CD8-positive, alpha-beta memory T cell (primary cell): ENCODE measurements around the gene PKIB. TPM values are rescaled to one million over a fixed set of nuclear protein-coding genes. Genes with fewer than 3 reads are reported as not detected.

Source experiments
- CTCF ChIA-PET: fragments of 350-600 bp; sonication (Branson Sonifier 250); formaldehyde crosslinking; loops from one replicate; lab custom pipeline; 2021; ENCODE audit warnings: antibody characterized with exemption; lab: Charles Lee
- POLR2A ChIA-PET: fragments of 350-600 bp; sonication (Branson Sonifier 250); formaldehyde crosslinking; loops from one replicate; lab custom pipeline; 2021; ENCODE audit warnings: antibody characterized with exemption; lab: Charles Lee
- DNase-seq, 5 donors: peaks; one replicate each; pipeline versions ENCODE4 v3.0.0 to v3.0.0-alpha.2; 2020 to 2022; ENCODE audit warnings: mixed read lengths in 1 of 5
- H3K27ac ChIP-seq: one replicate; pipeline ENCODE4 v1.7.0; 2013; ENCODE audit warnings: low read depth, mild to moderate bottlenecking, low read length, moderate library complexity
- H3K27me3 ChIP-seq: 2 replicates; pipeline ENCODE4 v1.7.0; 2013; ENCODE audit warnings: low read length, mild to moderate bottlenecking; ENCODE audit not compliant: insufficient read depth, poor library complexity, severe bottlenecking
- H3K36me3 ChIP-seq: 2 replicates; pipeline ENCODE4 v1.7.0; 2013; ENCODE audit warnings: mild to moderate bottlenecking, low read length, moderate library complexity; ENCODE audit not compliant: insufficient read depth
- H3K4me1 ChIP-seq: 2 replicates; pipeline ENCODE4 v1.7.0; 2013; ENCODE audit warnings: mild to moderate bottlenecking, low read length, moderate library complexity; ENCODE audit not compliant: insufficient read depth
- H3K4me3 ChIP-seq: 2 replicates; pipeline ENCODE4 v1.7.0; 2013; ENCODE audit warnings: mild to moderate bottlenecking, low read length
- H3K9me3 ChIP-seq: 2 replicates; pipeline ENCODE4 v1.7.0; 2013; ENCODE audit warnings: mild to moderate bottlenecking, low read length
- H3K27ac Mint-ChIP-seq, 8 donors: one replicate each; pipeline ENCODE4 v1.8.0; 2020 to 2021; ENCODE audit warnings: mixed read lengths in 8 of 8, mild to moderate bottlenecking in 6 of 8, inconsistent platforms in 3 of 8, moderate library complexity in 3 of 8
- H3K27me3 Mint-ChIP-seq, 2 donors: one replicate each; pipeline ENCODE4 v1.8.0; 2020 to 2021; ENCODE audit warnings: mixed read lengths in 2 of 2, mild to moderate bottlenecking in 1 of 2, moderate library complexity in 1 of 2
- H3K36me3 Mint-ChIP-seq, 3 donors: one replicate each; pipeline ENCODE4 v1.8.0; 2020 to 2021; ENCODE audit warnings: mixed read lengths in 3 of 3, inconsistent platforms in 1 of 3, mild to moderate bottlenecking in 1 of 3
- H3K4me1 Mint-ChIP-seq, 3 donors: one replicate each; pipeline ENCODE4 v1.8.0; 2020 to 2021; ENCODE audit warnings: mixed read lengths in 3 of 3, inconsistent platforms in 1 of 3, mild to moderate bottlenecking in 1 of 3
- H3K4me3 Mint-ChIP-seq, 7 donors: one replicate each; pipeline ENCODE4 v1.8.0; 2020 to 2021; ENCODE audit warnings: mixed read lengths in 7 of 7, mild to moderate bottlenecking in 6 of 7, moderate library complexity in 4 of 7, inconsistent platforms in 2 of 7
- H3K9me3 Mint-ChIP-seq, 5 donors: one replicate each; pipeline ENCODE4 v1.8.0; 2020 to 2022; ENCODE audit warnings: mixed read lengths in 5 of 5, mild to moderate bottlenecking in 3 of 5, moderate library complexity in 2 of 5, inconsistent platforms in 1 of 5
- polyA plus RNA-seq: library from polyadenylated mRNA; unstranded; fragments of 300-500 nt; fragmentation: Illumina TruSeq; gene quantifications from one replicate; pipeline ENCODE4 v1.2.3, GENCODE V29; 2021
- total RNA-seq, 2 experiments: library from RNA; stranded (reverse); gene quantifications; one replicate each; pipeline ENCODE4 v1.2.3, GENCODE V29; 2021

PKIB gene
- total and polyA plus RNA-seq, 3 experiments from 2014 or later = 0.26 to 0.98 TPM; not detected in 1

DNA sequence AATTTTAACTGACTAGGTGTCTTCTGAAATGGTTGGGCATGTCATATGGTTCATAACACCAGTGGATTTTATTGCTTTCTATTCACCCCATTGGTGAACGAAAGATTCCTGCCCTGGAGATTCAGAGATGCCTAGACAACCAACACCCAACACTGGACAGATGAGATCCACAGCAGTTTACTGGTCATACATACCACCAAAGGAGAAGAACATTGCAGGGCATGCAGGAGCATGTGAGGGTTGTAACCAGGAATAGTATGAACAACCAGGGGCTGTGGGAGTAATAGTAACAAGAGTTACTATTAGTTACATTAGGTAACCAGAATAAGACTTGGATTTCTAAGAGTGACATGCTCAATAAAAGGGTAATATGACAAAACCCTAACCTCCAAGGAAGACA is 91.5 kb downstream of the PKIB start:
- H3K4me3 ChIP-seq = no peak overlapping the region
- no peak for DNase-seq
- H3K4me1 ChIP-seq = no peaks in the 10 kb centered on the region
- H3K36me3 ChIP-seq = no peaks in the 10 kb centered on the region
- H3K4me3 Mint-ChIP-seq = no peak overlapping the region
- H3K27me3 ChIP-seq = no peaks in the 10 kb centered on the region
- H3K27me3 Mint-ChIP-seq = peaks cover 2 to 4% of the 10 kb centered on the region in 2 donors
- H3K36me3 Mint-ChIP-seq = no peaks in the 10 kb centered on the region
- H3K9me3 Mint-ChIP-seq = peaks cover 0 to 2% (median 0%) of the 10 kb centered on the region in 5 donors
- ChIA-PET POLR2A (no interaction called here), CTCF (interaction anchor here (0.8 kb wide), 1 partner anchor 11 kb away, joined by 3 read pairs; no protein-coding TSS in a partner anchor)
- no peaks in the 10 kb centered on the region for H3K9me3 ChIP-seq
- H3K27ac ChIP-seq = no peak overlapping the region
- no peak overlapping the region for H3K27ac Mint-ChIP-seq
- no peaks in the 10 kb centered on the region for H3K4me1 Mint-ChIP-seq

DNA sequence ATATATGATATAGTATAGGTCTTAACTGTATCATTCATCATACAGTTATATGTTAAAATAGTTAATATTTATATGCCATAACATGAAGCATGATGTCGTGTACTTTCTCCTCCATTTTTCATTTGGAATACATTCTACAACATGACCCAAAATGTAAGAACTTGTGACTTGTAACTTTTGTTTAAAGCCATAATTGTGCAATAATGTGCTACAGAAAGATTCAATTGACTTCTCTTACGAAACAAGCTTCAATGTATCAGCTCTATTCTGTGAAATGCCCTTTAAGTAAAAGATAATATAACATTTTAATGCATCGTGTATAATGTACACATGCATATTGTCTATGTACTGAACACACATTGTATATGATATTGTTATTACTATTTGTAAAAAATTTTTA is 92.6 kb downstream of the PKIB start:
- no peak for DNase-seq
- Mint-ChIP-seq H3K27me3 (peaks cover under 1 to 2% of the 10 kb centered on the region in 2 donors), H3K9me3 (peaks cover 0 to 2% (median 0%) of the 10 kb centered on the region in 5 donors), H3K27ac (no peak overlapping the region), H3K4me3 (no peak overlapping the region), H3K4me1 (no peaks in the 10 kb centered on the region), H3K36me3 (no peaks in the 10 kb centered on the region)
- ChIA-PET POLR2A (no interaction called here), CTCF (no interaction called here)
- no peaks in the 10 kb centered on the region for H3K36me3 ChIP-seq
- no peaks in the 10 kb centered on the region for H3K4me1 ChIP-seq
- H3K4me3 ChIP-seq = no peak overlapping the region
- H3K27ac ChIP-seq = no peak overlapping the region
- no peaks in the 10 kb centered on the region for H3K9me3 ChIP-seq
- H3K27me3 ChIP-seq = no peaks in the 10 kb centered on the region

DNA sequence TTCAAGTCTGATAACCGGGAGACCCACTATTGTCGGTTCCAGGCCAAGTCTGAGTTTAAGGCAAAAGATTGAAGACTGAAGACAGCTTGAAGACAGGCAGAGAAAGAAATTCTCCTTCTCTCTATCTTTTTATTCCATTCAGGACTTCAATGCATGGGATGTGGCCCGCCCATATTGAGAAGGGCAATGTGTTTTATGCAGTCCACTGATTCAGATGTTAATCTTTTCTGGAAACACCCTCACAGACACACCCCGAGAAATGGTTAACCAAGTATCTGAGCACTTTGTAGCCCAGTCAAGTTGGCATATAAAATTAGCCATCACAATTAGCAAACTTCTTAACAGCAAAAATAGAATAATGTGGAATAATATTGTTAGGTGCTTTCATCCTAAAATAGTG is 93.9 kb downstream of the PKIB start:
- H3K9me3 ChIP-seq = no peaks in the 10 kb centered on the region
- Mint-ChIP-seq H3K9me3 (peaks cover 0 to 2% (median 0%) of the 10 kb centered on the region in 5 donors), H3K36me3 (no peaks in the 10 kb centered on the region), H3K27ac (peak overlapping the region in 1 of 8 donors; percentile 52), H3K4me1 (no peaks in the 10 kb centered on the region), H3K27me3 (peaks cover 2 to 7% of the 10 kb centered on the region in 2 donors), H3K4me3 (no peak overlapping the region)
- H3K4me3 ChIP-seq = no peak overlapping the region
- no peaks in the 10 kb centered on the region for H3K36me3 ChIP-seq
- no peak overlapping the region for H3K27ac ChIP-seq
- no peaks in the 10 kb centered on the region for H3K4me1 ChIP-seq
- POLR2A ChIA-PET = no interaction called here
- CTCF ChIA-PET = no interaction called here
- H3K27me3 ChIP-seq = no peaks in the 10 kb centered on the region
- DNase-seq = no peak

DNA sequence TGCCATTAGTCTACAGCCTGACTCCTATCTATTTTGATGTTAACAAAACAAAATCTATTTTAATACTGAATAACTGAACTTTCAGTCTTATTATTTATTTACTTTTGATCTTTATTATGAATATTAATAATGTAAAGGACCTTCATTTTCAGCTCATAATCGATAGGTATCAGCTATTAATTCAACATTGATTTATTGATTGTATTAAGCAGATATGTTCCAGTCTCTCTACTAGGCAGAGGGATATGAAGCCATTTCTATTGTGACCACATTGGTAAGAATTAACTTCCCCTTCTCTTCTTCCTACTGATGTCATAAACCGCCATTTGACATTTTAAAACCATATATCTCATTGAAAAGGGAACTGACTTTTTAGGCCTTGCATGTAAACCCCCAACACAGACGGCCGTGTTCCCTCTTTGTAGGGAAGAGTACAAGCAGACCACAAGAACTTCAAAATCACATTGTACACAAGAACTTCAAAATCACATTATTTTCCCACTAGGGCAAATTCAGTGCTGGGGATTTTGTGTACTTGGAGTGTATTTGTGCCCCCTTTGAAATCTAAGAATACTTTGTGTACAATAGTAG is 99.8 kb downstream of the PKIB start:
- CTCF ChIA-PET = no interaction called here
- Mint-ChIP-seq H3K4me1 (no peaks in the 10 kb centered on the region), H3K27ac (no peak overlapping the region), H3K9me3 (no peaks in the 10 kb centered on the region), H3K4me3 (no peak overlapping the region), H3K27me3 (peaks cover 0 to 7% of the 10 kb centered on the region in 2 donors), H3K36me3 (no peaks in the 10 kb centered on the region)
- Histone ChIP-seq H3K4me3 (no peak overlapping the region), H3K9me3 (no peaks in the 10 kb centered on the region), H3K27me3 (no peaks in the 10 kb centered on the region), H3K36me3 (no peaks in the 10 kb centered on the region), H3K27ac (no peak overlapping the region), H3K4me1 (no peaks in the 10 kb centered on the region)
- POLR2A ChIA-PET = no interaction called here
- DNase-seq = no peak

DNA sequence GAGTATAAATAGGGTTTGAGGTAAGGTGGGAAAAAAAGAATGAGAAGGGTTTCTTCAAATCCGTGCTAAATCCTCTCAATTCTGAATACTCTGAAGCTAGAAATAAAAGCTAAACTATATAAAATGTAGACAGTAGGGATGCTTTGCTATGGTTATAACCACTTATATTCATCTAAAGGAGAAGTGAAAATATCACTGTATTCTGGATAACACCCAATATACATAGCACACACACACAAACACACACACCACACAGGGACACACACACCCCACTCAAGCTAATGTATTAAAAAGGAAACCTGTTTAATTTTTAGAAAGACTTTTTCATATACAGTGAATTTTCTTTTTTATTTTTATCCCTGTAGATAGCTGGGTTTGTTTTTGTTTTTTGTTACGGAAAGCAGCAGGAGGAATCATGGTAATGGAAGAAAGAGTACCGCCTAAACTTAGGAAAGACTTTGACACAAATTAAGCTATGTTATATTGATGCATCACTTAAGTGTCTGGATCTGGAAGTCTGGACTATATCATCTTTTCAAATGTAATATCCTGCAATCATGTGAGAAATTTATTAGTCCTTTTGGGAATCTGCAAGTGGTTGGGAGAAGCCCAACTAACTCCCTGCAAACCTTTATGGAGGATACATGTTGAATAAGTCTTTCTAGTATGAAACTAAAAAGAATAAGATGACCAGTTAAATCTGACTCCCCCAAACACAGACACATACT is 100.9 kb downstream of the PKIB start:
- ChIA-PET POLR2A (no interaction called here), CTCF (no interaction called here)
- H3K36me3 Mint-ChIP-seq = no peaks in the 10 kb centered on the region
- peaks cover 0 to 7% of the 10 kb centered on the region in 2 donors for H3K27me3 Mint-ChIP-seq
- Histone ChIP-seq H3K9me3 (no peaks in the 10 kb centered on the region), H3K36me3 (no peaks in the 10 kb centered on the region), H3K27ac (no peak overlapping the region), H3K27me3 (no peaks in the 10 kb centered on the region), H3K4me3 (no peak overlapping the region), H3K4me1 (no peaks in the 10 kb centered on the region)
- H3K4me1 Mint-ChIP-seq = no peaks in the 10 kb centered on the region
- H3K9me3 Mint-ChIP-seq = no peaks in the 10 kb centered on the region
- no peak overlapping the region for H3K4me3 Mint-ChIP-seq
- H3K27ac Mint-ChIP-seq = no peak overlapping the region
- no peak for DNase-seq

DNA sequence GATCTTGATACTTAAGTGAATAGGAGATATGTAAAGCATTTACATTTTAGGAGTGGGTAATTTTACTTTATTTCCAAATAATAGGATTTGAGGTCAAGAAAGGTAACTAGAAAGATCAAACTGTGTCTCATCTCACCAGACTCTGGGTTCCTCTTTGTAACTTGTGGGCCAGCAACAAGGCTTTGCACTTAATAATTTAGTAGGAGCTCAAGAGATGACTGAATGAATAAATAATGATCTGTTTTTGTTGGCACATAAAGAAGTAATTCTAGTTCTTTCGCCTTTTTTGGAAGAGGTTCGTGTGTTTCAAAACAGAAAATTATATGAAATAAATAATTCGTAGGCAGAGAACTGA is 101.9 kb downstream of the PKIB start:
- Mint-ChIP-seq H3K27ac (no peak overlapping the region), H3K9me3 (no peaks in the 10 kb centered on the region), H3K36me3 (no peaks in the 10 kb centered on the region), H3K4me3 (no peak overlapping the region), H3K4me1 (no peaks in the 10 kb centered on the region), H3K27me3 (peaks cover 0 to 7% of the 10 kb centered on the region in 2 donors)
- H3K36me3 ChIP-seq = no peaks in the 10 kb centered on the region
- DNase-seq = no peak
- peak overlapping the region; percentile 31 for H3K27ac ChIP-seq
- POLR2A ChIA-PET = no interaction called here
- H3K4me3 ChIP-seq = no peak overlapping the region
- no peaks in the 10 kb centered on the region for H3K9me3 ChIP-seq
- no peaks in the 10 kb centered on the region for H3K4me1 ChIP-seq
- CTCF ChIA-PET = no interaction called here
- H3K27me3 ChIP-seq = no peaks in the 10 kb centered on the region

DNA sequence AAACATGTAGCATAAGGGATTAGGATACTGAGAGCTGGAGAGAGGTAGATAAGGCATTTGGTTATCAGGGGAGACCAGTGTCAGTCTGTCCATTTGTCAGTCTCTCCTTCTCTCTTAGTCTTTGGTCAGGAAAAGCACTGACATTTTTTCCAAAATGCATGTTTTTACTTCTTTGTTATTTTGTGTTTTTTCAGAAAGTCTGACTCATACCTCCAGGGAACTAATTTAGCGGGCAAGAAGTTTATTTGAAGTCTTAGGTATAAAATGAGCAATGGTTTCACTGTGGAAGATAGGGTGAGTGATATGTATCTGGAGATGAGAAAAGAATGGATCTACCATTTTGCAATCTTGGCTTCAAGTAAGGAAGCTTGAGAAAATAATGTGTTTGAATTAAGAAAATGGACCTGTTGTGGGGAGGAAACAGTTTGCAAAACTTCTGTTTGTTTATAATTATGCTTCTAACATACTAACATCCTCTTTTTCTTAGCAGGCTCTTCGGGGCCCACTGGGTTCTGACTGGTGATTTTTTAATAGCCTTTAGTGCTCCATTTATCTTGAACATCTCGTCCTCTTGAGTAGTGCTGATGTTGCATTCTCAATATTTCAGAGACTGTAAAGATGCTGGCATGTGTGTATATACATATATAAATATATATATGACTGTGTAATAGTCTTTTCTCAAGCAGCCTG is 102.4 kb downstream of the PKIB start:
- H3K27ac ChIP-seq = peak overlapping the region; percentile 63
- POLR2A ChIA-PET = no interaction called here
- H3K4me3 Mint-ChIP-seq = no peak overlapping the region

DNA sequence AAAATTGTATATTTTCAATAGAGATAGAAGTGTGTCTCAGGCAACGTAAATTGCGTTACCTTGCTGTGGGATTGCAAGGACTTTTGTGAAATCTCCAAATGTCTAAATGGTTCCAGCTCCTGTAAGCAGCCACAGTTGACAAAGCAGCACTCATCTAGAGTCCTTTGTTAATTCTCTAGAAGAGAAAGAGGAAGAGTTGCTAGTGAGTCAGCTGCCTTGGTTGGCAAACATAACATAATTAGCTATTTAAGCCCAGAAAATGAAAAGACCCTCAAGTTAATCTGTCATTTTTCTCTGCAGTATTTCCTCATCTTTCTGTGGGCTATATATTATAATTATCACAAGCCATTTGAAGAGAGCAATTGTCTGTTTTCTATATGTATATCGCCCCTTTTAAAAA is 102.9 kb downstream of the PKIB start:
- CTCF ChIA-PET = no interaction called here

More for the DNA sequence above, 102.4 kb downstream of the PKIB start:
- CTCF ChIA-PET = no interaction called here
- H3K27me3 ChIP-seq = no peaks in the 10 kb centered on the region
- Mint-ChIP-seq H3K9me3 (no peaks in the 10 kb centered on the region), H3K4me1 (no peaks in the 10 kb centered on the region), H3K27me3 (peaks cover 0 to 7% of the 10 kb centered on the region in 2 donors), H3K36me3 (no peaks in the 10 kb centered on the region), H3K27ac (no peak overlapping the region)
- no peak for DNase-seq
- no peaks in the 10 kb centered on the region for H3K9me3 ChIP-seq
- no peaks in the 10 kb centered on the region for H3K36me3 ChIP-seq
- H3K4me3 ChIP-seq = no peak overlapping the region
- no peaks in the 10 kb centered on the region for H3K4me1 ChIP-seq

More for the DNA sequence above, 102.9 kb downstream of the PKIB start:
- no peaks in the 10 kb centered on the region for H3K36me3 ChIP-seq
- Mint-ChIP-seq H3K4me3 (no peak overlapping the region), H3K27me3 (peaks cover 0 to 4% of the 10 kb centered on the region in 2 donors), H3K27ac (no peak overlapping the region), H3K4me1 (no peaks in the 10 kb centered on the region), H3K9me3 (no peaks in the 10 kb centered on the region), H3K36me3 (no peaks in the 10 kb centered on the region)
- H3K4me1 ChIP-seq = no peaks in the 10 kb centered on the region
- POLR2A ChIA-PET = no interaction called here
- no peaks in the 10 kb centered on the region for H3K27me3 ChIP-seq
- no peaks in the 10 kb centered on the region for H3K9me3 ChIP-seq
- no peak overlapping the region for H3K4me3 ChIP-seq
- DNase-seq = no peak
- H3K27ac ChIP-seq = peak overlapping the region; percentile 63
